GM21526 (cell line): ENCODE measurements around the gene TIAM2.
A peak's percentile ranks its signal among the peaks of the same experiment; 100 is the strongest.
"Not testable (repeated sequence)": the region's sequence is repeated elsewhere in the genome, so short reads cannot be mapped to it uniquely, and the experiment has no call there.

Experiments
- ATAC-seq: cut with Tn5 transposase; IDR thresholded peaks from one replicate; pipeline ENCODE4 v1.9.1; 2021; ENCODE audit warnings: moderate library complexity; ENCODE audit not compliant: unreplicated experiment, low FRiP score

Gene TIAM2

DNA sequence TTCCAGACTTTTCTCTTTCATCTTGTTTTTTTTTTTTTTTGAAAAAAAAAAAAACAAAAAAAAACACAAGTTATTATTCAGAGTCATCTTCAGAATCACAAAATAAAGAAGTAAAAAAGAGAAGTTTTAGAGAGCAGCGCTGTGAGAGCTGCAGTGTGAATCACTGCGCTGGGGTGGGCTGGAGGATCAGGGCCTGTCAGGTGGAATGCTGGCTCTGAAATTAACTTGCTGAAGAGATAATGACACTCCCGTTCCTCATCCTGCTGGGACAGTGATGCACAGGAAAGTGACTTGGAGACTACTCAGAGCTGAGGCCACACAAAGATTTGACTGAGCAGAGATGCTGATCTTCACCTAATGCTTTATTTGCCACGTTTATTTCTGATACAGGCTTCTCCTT is 226.0 kb downstream of the TIAM2 start:
- no peak for ATAC-seq

DNA sequence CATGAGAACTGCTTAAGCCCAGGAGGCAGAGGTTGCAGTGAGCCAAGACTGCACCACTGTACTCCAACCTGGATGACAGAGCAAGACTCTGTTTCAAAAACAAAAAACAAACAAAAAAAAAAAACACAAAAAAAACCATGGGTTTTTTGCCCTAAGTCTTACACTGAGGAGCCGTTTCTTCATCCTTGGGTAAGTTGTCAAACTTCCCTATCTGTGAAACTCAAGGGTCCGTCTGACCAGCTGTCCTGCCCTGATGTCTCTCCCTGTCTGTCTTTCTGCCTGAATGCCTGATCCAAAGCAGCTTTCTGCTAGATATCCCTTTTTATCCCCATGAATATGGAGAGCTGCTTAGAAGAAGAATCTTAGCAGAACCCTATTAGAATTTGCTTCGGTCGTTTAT is 227.4 kb downstream of the TIAM2 start:
- no peak for ATAC-seq

DNA sequence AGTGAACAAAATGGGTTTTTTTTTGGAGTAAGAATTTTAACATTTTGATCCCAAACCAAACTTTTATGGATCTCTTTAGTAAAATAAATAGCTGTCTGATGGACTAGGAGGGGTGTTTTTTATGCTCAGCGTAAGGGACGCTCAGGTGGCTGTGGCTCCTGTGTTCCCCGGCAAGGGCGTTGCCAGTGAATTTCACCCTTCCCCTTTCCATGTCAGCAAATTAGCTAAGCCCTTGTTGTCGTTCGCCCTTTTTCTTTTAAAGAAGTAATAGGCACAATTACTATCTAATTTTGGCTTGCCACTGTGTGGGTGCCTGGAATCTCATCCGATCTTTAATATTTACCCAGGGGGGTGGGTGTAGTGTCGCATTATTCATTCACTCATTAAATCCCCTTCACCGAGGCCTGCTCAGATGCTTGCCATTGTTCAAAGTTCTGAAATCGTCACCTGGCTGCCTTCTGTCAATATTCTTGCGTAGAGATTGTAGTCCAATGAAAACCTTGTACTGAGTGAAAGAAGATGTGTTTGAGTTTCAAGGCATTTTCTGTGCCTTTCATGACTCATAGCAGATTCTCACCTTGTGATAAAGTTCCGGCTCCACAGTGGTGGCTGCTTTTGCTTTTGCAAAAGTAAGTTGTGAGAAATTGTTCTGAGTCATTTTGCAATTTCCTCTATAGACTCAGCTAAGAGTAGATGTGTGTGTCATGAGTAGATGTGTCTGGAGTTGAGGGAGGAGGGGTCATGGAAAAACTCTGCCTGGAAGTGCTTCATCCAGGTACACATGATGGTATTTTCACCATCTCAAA is 228.7 kb downstream of the TIAM2 start:
- ATAC-seq: peak; percentile 97

DNA sequence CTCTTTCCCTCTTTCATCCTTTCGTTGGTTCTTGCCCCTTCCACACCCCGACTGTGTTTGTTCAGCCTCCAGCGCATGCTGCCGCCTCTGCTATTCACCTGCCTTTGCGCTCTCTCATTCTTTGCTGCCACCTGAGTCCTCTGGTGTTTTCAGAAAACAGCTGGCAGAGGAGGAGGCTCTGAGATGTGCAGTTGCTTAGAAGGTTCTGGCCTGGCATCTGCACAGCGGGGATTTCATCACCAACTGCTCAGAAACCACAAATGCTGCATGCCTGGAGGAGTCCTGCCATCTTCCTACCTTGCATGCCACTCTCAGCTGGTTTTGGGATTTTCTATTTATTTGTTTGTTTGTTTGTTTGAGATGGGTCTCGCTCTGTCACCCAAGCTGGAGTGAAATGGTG is 229.5 kb downstream of the TIAM2 start:
- ATAC-seq: no peak

DNA sequence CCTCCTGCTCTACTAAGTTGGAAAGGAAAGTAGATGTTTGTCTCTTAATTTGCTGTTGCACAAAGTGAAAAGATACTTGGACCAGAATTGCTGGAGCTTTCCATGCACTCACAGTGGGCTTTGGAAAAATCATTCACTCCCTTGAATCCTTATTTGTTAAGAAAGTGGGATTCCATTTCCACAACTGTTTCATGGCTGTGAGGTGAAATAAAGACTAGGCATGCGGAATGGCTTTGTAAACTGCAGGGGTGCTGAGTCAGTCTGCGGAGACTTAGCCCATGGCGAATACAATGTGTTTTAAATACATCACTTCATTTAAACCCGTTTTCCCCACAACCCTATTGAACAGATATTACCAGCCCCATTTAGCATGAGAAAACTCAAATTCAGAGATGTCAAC is 231.9 kb downstream of the TIAM2 start:
- no peak for ATAC-seq

DNA sequence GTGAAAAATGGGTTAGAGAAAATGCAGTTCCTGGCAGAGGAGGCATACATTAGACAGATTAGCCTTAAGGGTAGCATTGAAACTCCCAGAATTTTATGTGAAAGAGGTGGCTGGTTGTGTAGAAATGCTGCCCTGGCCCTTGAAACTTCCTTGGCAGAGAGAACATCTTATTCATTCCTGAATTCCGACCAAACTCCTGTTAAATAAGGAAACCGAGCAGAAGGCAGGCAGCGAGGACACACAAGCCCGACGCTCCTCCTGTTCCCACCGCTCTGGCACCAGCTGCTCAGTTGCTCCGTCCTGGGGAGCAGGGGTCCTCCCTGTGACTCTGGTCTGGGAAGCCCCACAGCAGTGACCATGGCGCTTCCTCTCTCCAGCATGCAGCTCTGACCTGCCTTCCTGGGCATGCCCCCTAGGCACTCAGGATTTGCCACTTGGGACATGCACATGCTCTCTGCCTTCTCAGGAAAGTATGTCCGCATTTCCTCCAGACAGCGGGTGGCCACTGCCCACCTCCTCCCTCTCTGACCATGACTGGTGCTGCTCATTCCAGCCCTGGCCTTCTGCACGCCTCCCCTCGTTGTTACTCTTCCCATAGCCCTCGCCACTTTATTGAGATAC is 233.5 kb downstream of the TIAM2 start:
- ATAC-seq: no peak

DNA sequence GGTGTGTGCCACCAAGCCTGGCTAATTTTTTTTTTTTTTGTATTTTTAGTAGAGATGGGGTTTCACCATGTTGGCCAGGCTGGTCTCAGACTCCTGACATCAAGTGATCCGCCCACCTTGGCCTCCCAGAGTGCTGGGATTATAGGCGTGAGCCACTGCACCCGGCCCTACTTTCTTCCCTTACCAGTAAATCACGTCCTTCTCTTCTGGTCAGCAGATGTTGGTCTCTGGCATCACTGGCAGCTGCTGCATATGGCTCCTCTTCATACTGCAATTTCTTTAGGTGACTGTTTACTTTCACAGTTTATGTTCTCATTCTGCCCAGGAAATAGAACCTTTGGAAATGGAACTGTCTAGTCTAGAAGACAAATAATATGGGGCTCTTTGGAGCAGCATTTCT is 235.9 kb downstream of the TIAM2 start:
- ATAC-seq: not testable (repeated sequence)

DNA sequence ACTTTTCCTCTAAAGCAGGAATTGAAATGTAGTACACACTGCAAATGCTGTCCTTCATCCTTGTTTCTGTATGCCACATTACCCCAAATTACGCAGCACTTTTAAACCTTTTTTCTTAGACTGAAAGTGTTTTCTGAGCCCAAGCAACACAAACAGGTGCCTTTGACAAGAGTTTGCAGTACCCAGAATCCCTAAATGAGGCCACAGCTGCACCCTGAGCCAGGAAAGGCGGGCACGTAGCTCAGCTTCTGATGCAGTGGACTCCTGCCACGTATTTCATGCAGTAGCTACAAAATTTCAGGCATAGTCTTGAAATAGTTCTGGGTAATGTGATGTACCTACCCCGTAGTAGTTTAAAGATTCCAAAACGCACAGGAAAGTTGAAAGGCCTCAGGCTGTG is 237.7 kb downstream of the TIAM2 start:
- no peak for ATAC-seq

DNA sequence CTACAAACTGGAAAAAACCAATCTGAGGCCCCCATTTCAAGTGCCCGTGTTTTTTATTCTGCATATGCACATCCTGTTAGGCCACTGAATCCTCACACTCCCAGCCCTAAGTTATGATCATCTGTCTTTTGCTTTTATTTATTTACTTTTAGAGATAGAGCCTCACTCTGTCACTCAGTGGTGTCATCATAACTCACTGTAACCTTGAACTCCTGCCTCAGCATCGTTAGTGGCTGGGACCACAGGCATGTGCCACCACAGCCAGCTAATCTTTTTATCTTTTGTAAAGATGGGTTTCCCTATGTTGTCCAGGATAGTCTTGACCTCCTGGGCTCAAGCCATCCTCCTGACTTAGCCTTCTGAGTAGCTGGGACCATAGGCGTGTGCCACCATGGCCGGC is 239.1 kb downstream of the TIAM2 start:
- ATAC-seq: no peak

DNA sequence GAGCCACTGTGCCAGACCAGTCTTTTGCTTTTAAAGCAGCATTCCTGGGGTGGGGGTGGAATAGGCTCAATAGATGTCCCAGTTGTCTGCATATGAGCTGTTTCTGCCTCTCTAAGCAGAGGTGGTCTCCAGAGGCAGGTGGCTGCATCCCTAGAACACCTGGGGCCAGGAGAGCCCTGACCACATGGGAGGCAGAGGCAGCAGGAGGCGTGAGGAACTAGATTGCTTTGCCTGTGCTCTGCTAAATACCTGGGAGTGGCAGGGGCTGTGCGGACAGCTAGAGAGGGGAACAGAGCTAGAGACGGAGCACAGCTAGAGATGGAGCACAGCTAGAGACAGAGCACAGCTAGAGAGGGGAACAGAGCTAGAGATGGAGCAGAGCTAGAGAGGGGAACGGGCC is 239.6 kb downstream of the TIAM2 start:
- no peak for ATAC-seq

DNA sequence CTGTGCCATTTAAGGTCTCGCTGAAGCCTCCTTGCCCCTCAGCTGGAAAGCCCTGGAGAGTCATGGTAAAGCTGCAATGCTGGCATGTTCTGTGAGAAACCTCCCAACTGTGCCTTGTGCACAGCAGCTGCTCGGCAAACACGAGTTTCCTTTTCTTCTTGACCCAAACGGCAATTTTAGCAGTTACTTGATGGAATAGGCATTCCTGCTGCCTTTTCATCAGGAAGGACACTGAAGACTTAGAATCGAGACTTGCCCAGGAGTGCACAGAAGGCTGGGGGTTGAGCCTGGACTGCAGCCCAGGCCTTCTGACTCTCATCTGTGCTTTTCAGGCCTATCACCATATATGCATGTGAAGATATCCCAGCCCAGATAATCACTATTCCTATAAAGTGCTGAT is 240.0 kb downstream of the TIAM2 start:
- ATAC-seq: no peak

DNA sequence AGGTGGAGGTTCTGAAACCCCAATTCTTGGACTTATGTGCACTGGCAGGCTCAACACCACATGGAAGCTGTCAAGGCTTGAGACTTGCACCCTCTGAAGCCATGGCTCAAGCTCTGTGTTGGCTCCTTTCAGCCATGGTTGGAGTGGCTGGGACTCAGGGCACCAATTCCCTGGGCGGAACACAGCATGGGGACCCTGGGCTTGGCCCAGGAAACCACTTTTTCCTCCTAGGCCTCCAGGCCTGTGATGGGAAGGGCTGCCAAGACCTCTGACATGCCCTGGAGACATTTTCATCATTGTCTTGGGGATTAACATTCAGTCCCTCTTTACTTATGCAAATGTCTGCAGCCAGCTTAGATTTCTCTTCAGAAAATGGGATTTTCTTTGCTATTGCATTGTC is 242.5 kb downstream of the TIAM2 start:
- ATAC-seq: no peak

DNA sequence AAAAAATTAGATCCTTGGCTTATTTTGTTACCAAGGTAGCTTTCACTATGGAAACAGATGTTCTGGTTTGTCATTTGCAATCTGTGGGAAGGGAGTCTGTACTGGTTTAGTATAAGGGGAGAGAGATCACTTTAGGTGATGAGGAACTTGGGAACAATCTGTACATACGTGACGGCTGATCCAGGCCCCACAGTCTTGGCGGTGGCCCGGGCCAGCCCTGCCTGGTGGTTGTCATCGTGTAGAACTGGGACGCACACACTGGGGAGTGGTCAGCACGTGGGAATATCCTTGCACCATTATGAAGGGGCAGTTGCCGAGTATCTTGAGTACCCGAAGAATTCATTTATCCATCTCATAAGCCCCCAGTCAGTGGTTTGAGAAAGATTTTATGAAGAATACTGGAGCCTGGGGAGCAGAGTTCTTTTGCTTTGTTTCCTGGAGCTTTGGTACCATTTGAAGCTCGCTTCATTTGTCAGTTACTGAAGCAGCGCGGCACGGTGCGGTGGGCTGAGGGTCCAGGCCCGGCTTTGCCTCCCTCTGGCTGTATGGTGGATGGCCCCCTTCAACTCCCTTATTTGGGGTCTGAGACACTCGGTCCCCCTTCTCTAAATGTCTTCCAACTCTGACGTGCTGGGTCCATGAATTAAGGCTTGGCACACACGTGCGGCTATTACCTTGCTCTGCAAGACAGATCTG is 245.9 kb downstream of the TIAM2 start:
- ATAC-seq: no peak

DNA sequence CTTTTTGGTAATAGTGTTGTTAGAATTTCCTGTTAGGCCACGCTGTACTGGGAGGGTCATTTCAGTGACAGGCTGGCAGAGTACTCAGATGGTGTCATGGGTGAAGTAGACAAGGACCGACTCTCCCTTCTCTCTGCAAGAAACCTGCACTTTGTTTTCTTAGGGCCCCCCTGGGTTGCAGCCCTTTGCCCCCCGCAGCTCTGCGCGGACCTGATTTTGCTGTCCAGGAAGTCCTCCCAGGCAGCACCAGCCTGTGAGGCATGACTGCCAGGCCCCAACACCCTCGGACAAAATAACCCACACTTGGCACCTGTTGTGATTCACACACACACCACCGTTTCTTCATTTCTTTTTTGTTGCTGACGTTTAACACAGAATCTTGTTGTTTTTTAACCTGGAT is 246.9 kb downstream of the TIAM2 start:
- no peak for ATAC-seq

DNA sequence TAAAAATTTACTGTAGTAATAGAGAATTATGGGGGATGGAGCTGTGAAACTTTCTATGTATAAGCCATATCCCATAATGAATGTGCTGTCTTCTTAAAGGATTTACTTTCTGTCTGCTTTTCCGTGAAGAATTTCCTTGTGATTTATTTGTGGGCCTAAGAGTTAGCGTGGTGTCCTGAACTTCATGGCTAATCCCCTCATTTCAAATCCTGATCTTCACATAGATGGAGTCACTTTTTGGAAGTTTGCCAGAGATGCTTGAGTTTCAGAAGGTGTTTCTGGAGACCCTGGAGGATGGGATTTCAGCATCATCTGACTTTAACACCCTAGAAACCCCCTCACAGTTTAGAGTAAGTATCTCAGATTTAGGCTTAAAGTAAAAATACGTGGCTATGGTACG is 249.3 kb downstream of the TIAM2 start:
- no peak for ATAC-seq

DNA sequence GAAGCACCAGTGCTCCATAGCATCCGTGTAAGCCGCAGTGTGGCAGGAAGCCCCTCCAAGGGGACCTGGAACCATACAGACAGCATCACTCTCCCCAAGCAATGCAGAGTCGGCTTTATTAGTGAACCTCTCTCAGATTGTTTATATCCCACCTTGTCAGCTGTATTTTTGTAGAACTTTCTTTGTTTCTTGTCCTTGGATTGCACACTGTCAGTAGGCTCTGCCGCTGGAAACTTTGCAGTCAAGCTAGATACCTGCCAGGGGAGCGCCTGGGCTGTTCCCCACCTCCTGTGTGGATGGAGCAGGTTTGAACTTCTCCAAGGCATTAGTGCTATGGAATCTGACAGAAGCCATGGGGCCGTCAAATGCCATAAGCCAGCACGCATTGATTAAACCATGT is 250.1 kb downstream of the TIAM2 start:
- ATAC-seq: no peak

DNA sequence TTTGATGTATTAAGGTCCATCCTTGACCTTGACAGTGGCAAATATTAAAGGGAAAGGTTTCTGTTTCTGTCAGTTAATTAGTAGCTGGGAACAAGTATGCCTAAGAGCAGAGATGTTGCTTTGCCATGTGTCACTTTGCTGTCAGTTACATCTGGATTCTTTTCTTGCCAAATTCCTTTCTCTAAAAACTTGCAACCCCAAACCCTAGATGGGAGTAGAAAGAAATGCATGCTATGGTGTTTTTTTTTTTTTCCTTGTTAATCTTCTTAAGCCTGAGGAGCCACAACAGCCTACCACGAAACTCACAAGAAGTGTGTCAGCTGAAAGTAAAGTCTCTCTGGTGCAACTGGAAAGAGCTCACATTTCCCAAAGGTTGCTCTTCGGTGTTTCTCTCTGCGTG is 250.7 kb downstream of the TIAM2 start:
- ATAC-seq: no peak

DNA sequence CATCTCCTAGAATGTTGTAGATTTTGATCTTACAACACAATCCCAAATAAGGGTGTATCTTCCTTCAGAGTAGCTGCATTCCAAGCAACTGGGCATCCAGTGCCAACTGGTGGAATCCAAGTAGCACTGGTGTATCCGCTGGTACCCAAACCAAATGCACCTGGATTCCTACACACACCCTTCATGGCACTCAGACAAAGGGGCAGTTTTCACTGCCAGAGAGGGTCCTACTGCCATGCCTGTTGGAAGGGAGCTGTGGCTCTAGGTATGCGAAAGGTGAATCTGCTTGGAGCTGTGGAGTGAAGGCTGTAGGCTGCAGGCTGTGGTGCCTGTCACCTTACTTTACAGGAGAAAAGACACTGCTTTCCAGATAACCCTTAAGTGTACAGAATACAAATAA is 251.7 kb downstream of the TIAM2 start:
- ATAC-seq: no peak

DNA sequence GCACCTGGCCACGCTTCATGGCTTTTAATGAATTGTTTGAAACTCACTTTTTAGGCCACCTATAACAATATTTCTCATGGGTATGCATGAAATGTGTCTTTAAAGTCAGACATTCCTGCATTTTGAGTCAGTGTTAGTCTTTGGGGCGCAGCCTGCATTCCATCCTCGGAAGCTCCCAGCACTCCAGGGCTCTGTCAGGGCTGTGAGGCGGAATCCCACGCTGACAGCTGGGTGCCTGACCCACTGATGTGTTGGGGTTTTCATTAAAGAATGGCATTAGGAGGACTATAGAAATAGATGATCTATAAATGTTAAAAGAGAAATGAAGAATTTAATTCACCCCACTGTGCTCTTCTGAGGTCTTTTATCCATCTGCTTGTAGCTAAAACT is 252.5 kb downstream of the TIAM2 start:
- ATAC-seq: no peak

DNA sequence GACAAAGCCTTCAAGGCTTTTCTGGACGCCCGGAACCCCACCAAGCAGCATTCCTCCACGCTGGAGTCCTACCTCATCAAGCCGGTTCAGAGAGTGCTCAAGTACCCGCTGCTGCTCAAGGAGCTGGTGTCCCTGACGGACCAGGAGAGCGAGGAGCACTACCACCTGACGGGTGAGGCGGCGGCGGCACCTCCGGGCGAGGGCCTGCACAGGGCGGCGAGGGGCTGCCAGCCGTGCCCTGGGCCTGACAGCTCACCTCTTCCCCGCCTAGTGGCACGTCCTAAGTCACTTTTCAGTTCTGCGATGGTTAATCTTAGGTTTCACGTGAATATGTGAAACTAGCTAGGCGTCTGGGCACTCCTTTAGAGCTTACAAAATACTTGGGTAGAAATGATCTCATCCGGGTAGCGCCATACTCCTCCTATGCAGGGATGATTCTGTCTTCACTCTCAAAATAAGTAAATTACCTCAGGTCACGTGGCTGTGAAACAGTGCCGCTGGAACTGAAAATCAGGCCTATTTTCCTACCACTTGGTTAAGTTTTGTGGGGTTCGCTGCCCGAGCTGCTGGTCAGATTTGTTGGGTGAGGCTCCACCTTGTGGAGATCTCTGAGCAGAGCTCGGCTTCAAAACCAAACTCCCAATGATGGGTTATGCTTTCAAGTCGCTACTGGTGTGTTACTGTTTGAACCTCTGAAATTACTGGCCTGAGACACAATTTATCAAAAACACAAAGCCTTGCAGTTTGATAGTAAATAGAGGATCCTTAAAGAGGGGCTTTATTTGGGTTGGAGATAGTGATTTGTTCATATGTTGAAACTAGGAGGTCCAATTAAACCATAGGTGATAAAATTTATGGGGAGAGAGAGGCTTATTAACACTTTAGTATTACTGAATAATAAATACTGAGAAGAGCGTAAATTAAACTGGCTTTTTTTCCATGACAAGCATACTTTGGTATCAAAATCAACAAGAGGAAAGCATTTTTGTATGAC is 253.2 kb downstream of the TIAM2 start:
- ATAC-seq: peak; percentile 74
